ENCODE data around the gene CCDC27.

DNA sequence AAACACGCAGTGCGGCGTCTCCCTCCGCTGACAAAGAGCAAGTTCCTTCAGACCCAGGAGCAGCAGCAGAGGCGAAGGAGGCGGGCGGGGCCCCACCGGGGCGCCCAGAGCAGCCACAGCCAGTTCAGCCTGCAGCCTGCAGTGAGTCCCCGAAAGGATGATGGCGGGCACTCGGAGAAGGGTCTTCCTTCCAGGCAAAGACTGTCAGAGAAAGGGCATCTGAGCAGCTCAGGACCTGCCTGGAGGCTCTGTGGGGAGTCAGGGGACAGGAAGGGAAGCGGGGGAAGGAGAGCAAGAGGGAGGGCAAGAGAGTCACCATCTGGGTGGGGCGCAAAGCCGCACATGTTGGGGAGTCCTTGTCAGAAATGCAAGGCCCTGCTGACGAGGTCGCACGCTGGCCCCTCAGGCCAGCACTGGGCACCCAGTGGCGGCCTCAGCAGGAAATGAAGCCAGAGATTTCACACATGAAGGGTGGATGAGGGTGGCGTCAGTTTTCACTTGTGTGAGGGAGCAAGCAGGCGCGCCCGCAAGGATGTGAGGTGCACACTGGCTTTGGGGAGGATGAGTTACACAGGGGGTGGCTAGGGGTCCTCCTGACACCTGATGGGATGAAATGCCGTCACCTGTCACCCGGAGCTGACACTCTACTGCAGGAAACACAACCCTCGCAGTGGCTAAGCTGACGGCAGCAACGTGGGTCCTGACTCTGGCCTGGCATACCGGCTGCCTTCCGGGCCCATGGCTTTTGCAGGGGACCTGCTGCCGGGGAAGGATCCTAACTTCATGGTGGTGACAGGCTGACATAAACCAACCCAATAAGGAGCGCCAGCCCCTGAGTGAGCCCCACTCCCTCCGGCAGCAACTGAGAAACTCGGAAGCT is 37.4 kb downstream of the CCDC27 start:
- TF ChIP-seq, protein P1, sequence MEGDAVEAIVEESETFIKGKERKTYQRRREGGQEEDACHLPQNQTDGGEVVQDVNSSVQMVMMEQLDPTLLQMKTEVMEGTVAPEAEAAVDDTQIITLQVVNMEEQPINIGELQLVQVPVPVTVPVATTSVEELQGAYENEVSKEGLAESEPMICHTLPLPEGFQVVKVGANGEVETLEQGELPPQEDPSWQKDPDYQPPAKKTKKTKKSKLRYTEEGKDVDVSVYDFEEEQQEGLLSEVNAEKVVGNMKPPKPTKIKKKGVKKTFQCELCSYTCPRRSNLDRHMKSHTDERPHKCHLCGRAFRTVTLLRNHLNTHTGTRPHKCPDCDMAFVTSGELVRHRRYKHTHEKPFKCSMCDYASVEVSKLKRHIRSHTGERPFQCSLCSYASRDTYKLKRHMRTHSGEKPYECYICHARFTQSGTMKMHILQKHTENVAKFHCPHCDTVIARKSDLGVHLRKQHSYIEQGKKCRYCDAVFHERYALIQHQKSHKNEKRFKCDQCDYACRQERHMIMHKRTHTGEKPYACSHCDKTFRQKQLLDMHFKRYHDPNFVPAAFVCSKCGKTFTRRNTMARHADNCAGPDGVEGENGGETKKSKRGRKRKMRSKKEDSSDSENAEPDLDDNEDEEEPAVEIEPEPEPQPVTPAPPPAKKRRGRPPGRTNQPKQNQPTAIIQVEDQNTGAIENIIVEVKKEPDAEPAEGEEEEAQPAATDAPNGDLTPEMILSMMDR (IDR thresholded peaks at IDR 0.05): no peak
- no peak for TF ChIP-seq EZH2 (IDR thresholded peaks at IDR 0.05; ENCODE audit: borderline replicate concordance, insufficient read depth, low read depth, low read length, poor library complexity, severe bottlenecking)
